NCI-H2107 treated with DMSO at 0.1 percent for 48 hours (cell line): ENCODE results near the gene BLVRB.
A peak's percentile ranks its signal among the peaks of the same experiment; 100 is the strongest.
"Not testable (repeated sequence)": the region's sequence is repeated elsewhere in the genome, so short reads cannot be mapped to it uniquely, and the experiment has no call there.

Source experiments
- DNase-seq: peaks from one replicate; lab custom pipeline; 2025; ENCODE audit not compliant: unreplicated experiment; lab: John Stamatoyannopoulos, UW

Gene BLVRB

GRCh38 chr19:40452016-40452415, 13.5 kb downstream of the BLVRB start:
- no peak for DNase-seq

GRCh38 chr19:40450664-40451063, 14.9 kb downstream of the BLVRB start:
- DNase-seq: no peak

- no peak for DNase-seq
Observed at GRCh38 chr19:40449506-40449905, 16.0 kb downstream of the BLVRB start.

GRCh38 chr19:40446263-40446784, 19.2 kb downstream of the BLVRB start:
- DNase-seq: no peak

- DNase-seq: no peak
Observed at GRCh38 chr19:40445780-40446262, 19.7 kb downstream of the BLVRB start.

GRCh38 chr19:40444825-40445312, 20.7 kb downstream of the BLVRB start:
- DNase-seq: no peak

GRCh38 chr19:40444000-40444824, 21.3 kb downstream of the BLVRB start, which contains the start of gene SERTAD3:
Gene SERTAD3 (minus strand): TSS chr19:40444335. CDS start chr19:40442080, 2,255 bp downstream.
- peak; percentile 84 for DNase-seq

- DNase-seq: peak; percentile 91
Observed at GRCh38 chr19:40443131-40443999, 22.2 kb downstream of the BLVRB start.

GRCh38 chr19:40442328-40443130, 23.0 kb downstream of the BLVRB start:
- DNase-seq: no peak

GRCh38 chr19:40441719-40442253, 23.8 kb downstream of the BLVRB start:
- no peak for DNase-seq

GRCh38 chr19:40438284-40438683, 27.3 kb downstream of the BLVRB start:
- no peak for DNase-seq

GRCh38 chr19:40433391-40434216, 31.9 kb downstream of the BLVRB start:
- DNase-seq: peak; percentile 33

GRCh38 chr19:40432760-40433159, 32.8 kb downstream of the BLVRB start:
- DNase-seq: peak; percentile 33

GRCh38 chr19:40431698-40432097, 33.8 kb downstream of the BLVRB start:
- DNase-seq: no peak

GRCh38 chr19:40430242-40430641, 35.3 kb downstream of the BLVRB start:
- not testable (repeated sequence) for DNase-seq

GRCh38 chr19:40428197-40428596, 37.3 kb downstream of the BLVRB start:
- DNase-seq: not testable (repeated sequence)

GRCh38 chr19:40425450-40426287, 39.9 kb downstream of the BLVRB start, which contains the start of gene SERTAD1:
Gene SERTAD1 (minus strand): TSS chr19:40425992. CDS start chr19:40423546, 2,446 bp downstream.
- DNase-seq: peak; percentile 98
